HepG2 (cell line): ENCODE data around the gene ZDHHC9.

Experiments used
- CTCF ChIP-seq: sonication (generic); formaldehyde crosslinking; IDR thresholded peaks from 2 replicates; pipeline ENCODE4 v1.5.0; 2020; ENCODE audit warnings: mild to moderate bottlenecking, missing genetic modification reagents, moderate library complexity
- TEAD2 ChIP-seq: sonication (generic); formaldehyde crosslinking; IDR thresholded peaks from 2 replicates; pipeline ENCODE4 v1.9.0; 2021; ENCODE audit warnings: missing genetic modification reagents

DNA sequence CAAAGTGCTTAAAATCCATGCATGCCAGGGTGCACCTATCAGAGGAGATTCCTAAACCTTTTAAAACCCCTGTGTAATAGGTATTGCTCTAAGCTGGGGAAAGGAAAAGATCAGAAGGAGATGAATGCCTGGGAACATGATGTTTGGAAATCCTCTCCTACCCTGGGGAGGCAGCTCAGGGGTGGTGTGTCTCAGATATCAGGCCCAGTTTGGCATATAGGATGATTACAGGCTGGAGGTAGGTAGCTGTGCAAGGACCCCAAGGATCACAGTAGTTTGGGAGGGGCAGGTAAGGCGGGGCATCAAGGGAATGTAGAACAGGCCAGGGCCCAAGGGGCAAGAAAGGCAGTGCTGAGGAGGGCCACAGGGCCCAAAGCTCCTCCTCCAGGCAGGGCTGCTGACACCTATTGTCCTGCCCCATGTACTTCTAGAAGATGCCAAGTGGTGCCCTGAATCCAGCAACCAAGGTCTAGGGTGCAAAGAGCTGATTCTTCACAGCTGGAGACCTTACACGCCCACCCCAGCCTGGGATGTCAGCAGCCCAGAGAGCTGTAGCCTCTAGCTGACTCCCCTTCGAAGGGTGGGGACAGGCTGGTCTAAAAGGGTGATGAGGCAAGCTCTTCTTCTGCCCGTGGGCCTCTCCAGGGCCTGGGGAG lies 46.3 kb downstream of the ZDHHC9 start:
- TF ChIP-seq CTCF (CRISPR knock-in tag) (no peak), TEAD2 (CRISPR knock-in tag) (no peak)
